GM12878 (cell line): ENCODE measurements around the gene DDAH1.

ENCODE experiments used
- CHD1 ChIP-seq: IDR thresholded peaks from 2 replicates; pipeline ENCODE4 v1.6.1; 2012; ENCODE audit warnings: low read depth, low read length, improper control_type of control experiment
- CTCF ChIP-seq, 3 experiments: IDR thresholded peaks in 2 of 3; conservative IDR thresholded peaks in 1 of 3; 2 replicates each; pipeline ENCODE4 v1.5.1; 2011; ENCODE audit warnings: low read depth in 3 of 3, low read length in 3 of 3, mild to moderate bottlenecking in 3 of 3, control low read depth in 2 of 3, moderate library complexity in 2 of 3, inconsistent platforms in 1 of 3, mixed read lengths in 1 of 3; ENCODE audit not compliant: control insufficient read depth in 2 of 3, insufficient read depth in 1 of 3; ENCODE audit errors: extremely low read depth in 1 of 3
- E2F4 ChIP-seq: IDR thresholded peaks from 2 replicates; pipeline ENCODE4 v1.6.1; 2012; ENCODE audit warnings: low read depth, low read length, improper control_type of control experiment
- FOXM1 ChIP-seq: IDR thresholded peaks from 2 replicates; pipeline ENCODE4 v1.6.1; 2012; ENCODE audit warnings: low read depth, mild to moderate bottlenecking, inconsistent platforms, low read length, moderate library complexity
- GABPA ChIP-seq: IDR thresholded peaks from 2 replicates; pipeline ENCODE4 v1.6.1; 2014; ENCODE audit warnings: antibody characterized with exemption, low read depth, mild to moderate bottlenecking, inconsistent platforms
- HCFC1 ChIP-seq: fragments of 150-350 bp; IDR thresholded peaks from 2 replicates; pipeline ENCODE4 v1.6.1; 2014; ENCODE audit warnings: low read length
- MXI1 ChIP-seq: fragments of 150-350 bp; IDR thresholded peaks from 2 replicates; pipeline ENCODE4 v1.6.1; 2011; ENCODE audit warnings: low read depth, mild to moderate bottlenecking, inconsistent platforms, low read length, improper control_type of control experiment
- NRF1 ChIP-seq: conservative IDR thresholded peaks from 2 replicates; pipeline ENCODE4 v1.6.1; 2011; ENCODE audit warnings: mild to moderate bottlenecking, low read depth, low read length, improper control_type of control experiment
- POLR2A ChIP-seq: IDR thresholded peaks from 2 replicates; pipeline ENCODE4 v1.6.1; 2011; ENCODE audit warnings: low read depth, mild to moderate bottlenecking, low read length
- ZNF274 ChIP-seq: IDR thresholded peaks from one replicate; pipeline ENCODE4 v1.8.0; 2011; ENCODE audit not compliant: insufficient read length, insufficient read depth

- TF ChIP-seq HCFC1 (no peak), ZNF274 (no peak), CTCF (IDR thresholded peaks at IDR 0.05 in 2 of 3, conservative IDR thresholded peaks at IDR 0.05 in 1 of 3; ENCODE audit: control insufficient read depth in 2 of 3, extremely low read depth in 1 of 3, insufficient read depth in 1 of 3, low read depth in 3 of 3, low read length in 3 of 3) (no peak), MXI1 (no peak), GABPA (no peak), NRF1 (no peak), FOXM1 (no peak), E2F4 (no peak), POLR2A (no peak), CHD1 (no peak)
These were observed 32.1 kb upstream of the DDAH1 start for GRCh38 chr1:85496941-85497582.
